DMS79 (cell line): ENCODE data around the gene ARHGAP26.

ENCODE experiments used
- DNase-seq: peaks from one replicate; lab custom pipeline; 2025; lab: John Stamatoyannopoulos, UW

Gene ARHGAP26

GRCh38 chr5:142878111-142878510 is 107.9 kb downstream of the ARHGAP26 start:
- DNase-seq = no peak

GRCh38 chr5:142878638-142879037 is 108.5 kb downstream of the ARHGAP26 start:
- DNase-seq = no peak

- DNase-seq = peak; percentile 17
Observed at GRCh38 chr5:142881076-142881783, 111.1 kb downstream of the ARHGAP26 start.

GRCh38 chr5:142881784-142882126 is 111.6 kb downstream of the ARHGAP26 start:
- DNase-seq = peak; percentile 70

- DNase-seq = no peak
Observed at GRCh38 chr5:142883025-142883424, 112.8 kb downstream of the ARHGAP26 start.

- DNase-seq = no peak
Observed at GRCh38 chr5:142883438-142883837, 113.3 kb downstream of the ARHGAP26 start.

GRCh38 chr5:142884029-142884428 is 113.9 kb downstream of the ARHGAP26 start:
- DNase-seq = no peak

GRCh38 chr5:142886211-142886610 is 116.0 kb downstream of the ARHGAP26 start:
- DNase-seq = no peak

- no peak for DNase-seq
Observed at GRCh38 chr5:142886956-142887355, 116.8 kb downstream of the ARHGAP26 start.

GRCh38 chr5:142888469-142889085 is 118.4 kb downstream of the ARHGAP26 start:
- no peak for DNase-seq

- no peak for DNase-seq
Observed at GRCh38 chr5:142892021-142892420, 121.8 kb downstream of the ARHGAP26 start.

GRCh38 chr5:142894315-142894714 is 124.1 kb downstream of the ARHGAP26 start:
- DNase-seq = no peak

- no peak for DNase-seq
Observed at GRCh38 chr5:142894749-142895148, 124.6 kb downstream of the ARHGAP26 start.

GRCh38 chr5:142896325-142897007 is 126.3 kb downstream of the ARHGAP26 start:
- DNase-seq = no peak

GRCh38 chr5:142897328-142897727 is 127.2 kb downstream of the ARHGAP26 start:
- no peak for DNase-seq

GRCh38 chr5:142900927-142901326 is 130.8 kb downstream of the ARHGAP26 start:
- DNase-seq = no peak

GRCh38 chr5:142901476-142902185 is 131.5 kb downstream of the ARHGAP26 start:
- no peak for DNase-seq

- DNase-seq = no peak
Observed at GRCh38 chr5:142902186-142902965, 132.2 kb downstream of the ARHGAP26 start.

- DNase-seq = no peak
Observed at GRCh38 chr5:142904416-142904815, 134.2 kb downstream of the ARHGAP26 start.

- no peak for DNase-seq
Observed at GRCh38 chr5:142905348-142905747, 135.2 kb downstream of the ARHGAP26 start.

GRCh38 chr5:142906863-142907671 is 136.9 kb downstream of the ARHGAP26 start:
- no peak for DNase-seq
